Stromal cell of bone marrow (primary cell): ENCODE data around the gene FXYD6.

Experiments
- DNase-seq: peaks from one replicate; pipeline ENCODE4 v3.0.0-alpha.2; 2012; ENCODE audit warnings: low read depth

FXYD6 gene

GRCh38 chr11:117910525-117910924 is 34.1 kb upstream of the FXYD6 start:
- DNase-seq, result no peak

- no peak for DNase-seq
These were observed 33.3 kb upstream of the FXYD6 start for GRCh38 chr11:117909611-117910382.

GRCh38 chr11:117908959-117909610 is 32.6 kb upstream of the FXYD6 start:
- no peak for DNase-seq

GRCh38 chr11:117908109-117908895 is 31.8 kb upstream of the FXYD6 start:
- no peak for DNase-seq

- peak; percentile 81 for DNase-seq
These were observed 31.0 kb upstream of the FXYD6 start for GRCh38 chr11:117907276-117908108.

- no peak for DNase-seq
These were observed 30.3 kb upstream of the FXYD6 start for GRCh38 chr11:117906710-117907109.

GRCh38 chr11:117906126-117906525 is 29.7 kb upstream of the FXYD6 start:
- DNase-seq, result no peak

GRCh38 chr11:117905524-117905923 is 29.1 kb upstream of the FXYD6 start:
- DNase-seq, result no peak

GRCh38 chr11:117903505-117904382 is 27.3 kb upstream of the FXYD6 start:
- no peak for DNase-seq

GRCh38 chr11:117902001-117902845 is 25.8 kb upstream of the FXYD6 start:
- DNase-seq, result no peak

GRCh38 chr11:117901601-117902000 is 25.1 kb upstream of the FXYD6 start:
- DNase-seq, result no peak

GRCh38 chr11:117900720-117901440 is 24.4 kb upstream of the FXYD6 start:
- no peak for DNase-seq

- DNase-seq, result no peak
These were observed 23.7 kb upstream of the FXYD6 start for GRCh38 chr11:117900121-117900648.

- no peak for DNase-seq
These were observed 21.6 kb upstream of the FXYD6 start for GRCh38 chr11:117898059-117898458.

GRCh38 chr11:117892651-117893050 is 16.2 kb upstream of the FXYD6 start:
- DNase-seq, result no peak

GRCh38 chr11:117891362-117891761 is 14.9 kb upstream of the FXYD6 start:
- DNase-seq, result no peak

GRCh38 chr11:117888139-117888566 is 11.7 kb upstream of the FXYD6 start:
- DNase-seq, result no peak

- no peak for DNase-seq
These were observed 11.1 kb upstream of the FXYD6 start for GRCh38 chr11:117887431-117888138.
